NCI-H146 treated with DMSO at 0.1 percent for 48 hours (cell line): Measurements from ENCODE around the gene CDH24.

Source experiments
- DNase-seq: peaks from one replicate; lab custom pipeline; 2025; ENCODE audit not compliant: unreplicated experiment; lab: John Stamatoyannopoulos, UW

CDH24 gene

GRCh38 chr14:22998329-22999012 lies 58.8 kb downstream of the CDH24 start:
- DNase-seq, result no peak

DNA sequence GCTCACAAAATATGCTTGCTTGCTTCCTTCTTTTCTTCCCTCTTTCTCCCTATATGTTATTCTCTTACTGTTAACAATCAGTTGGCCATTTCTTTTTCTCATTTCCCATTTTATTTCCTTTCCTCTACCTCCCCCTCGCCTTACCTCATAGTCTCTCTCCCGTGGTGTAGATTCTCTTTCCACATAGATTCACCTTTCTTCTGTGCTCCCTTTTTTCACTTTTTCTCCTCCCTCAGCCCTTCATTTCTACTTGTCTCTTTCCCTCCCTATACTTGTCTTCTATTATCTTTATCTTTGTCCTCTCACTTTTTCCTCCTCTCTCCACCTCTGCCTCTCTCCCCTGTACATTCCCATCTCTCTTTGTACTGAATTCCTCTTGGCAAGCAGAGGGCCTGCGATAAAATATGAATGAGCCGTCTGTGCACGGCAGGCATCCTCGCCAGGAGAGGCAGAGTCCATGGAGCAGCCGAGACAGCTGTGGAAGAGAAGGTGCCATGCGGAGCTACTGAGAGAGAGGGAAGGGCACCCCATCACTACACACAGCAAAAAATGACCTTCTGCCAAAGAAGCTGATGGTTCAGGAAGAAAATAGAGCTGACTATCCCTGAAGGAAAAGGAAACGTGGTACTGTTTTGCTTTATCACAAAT lies 59.5 kb downstream of the CDH24 start:
- DNase-seq, result no peak
